Right atrium auricular region (tissue), 2 donors: Measurements from ENCODE around the gene CRB1. TPM values are rescaled to one million over a fixed set of nuclear protein-coding genes. Genes with fewer than 3 reads are reported as not detected.

Experiments used
- DNase-seq: peaks from one replicate; pipeline ENCODE4 v3.0.0-alpha.2; 2019; ENCODE audit warnings: low spot score
- H3K27ac ChIP-seq, 2 donors: fragments of 200-600 bp; sonication (generic); 1 replicate in 1 of 2; 2 replicates in 1 of 2; pipeline ENCODE4 v1.5.1; 2016 to 2019
- H3K27me3 ChIP-seq, 2 donors: fragments of 200-600 bp; sonication (generic); one replicate each; pipeline versions ENCODE4 v1.5.1 to v1.6.0; 2017 to 2019
- H3K36me3 ChIP-seq: fragments of 200-600 bp; sonication (generic); one replicate; pipeline ENCODE4 v1.5.1; 2016
- H3K4me1 ChIP-seq, 2 donors: fragments of 200-600 bp; sonication (generic); one replicate each; pipeline versions ENCODE4 v1.5.1 to v1.6.0; 2017 to 2019
- H3K4me3 ChIP-seq, 2 donors: fragments of 200-600 bp; sonication (generic); 1 replicate in 1 of 2; 2 replicates in 1 of 2; pipeline ENCODE4 v1.5.1; 2017 to 2019; ENCODE audit warnings: mild to moderate bottlenecking in 1 of 2, moderate library complexity in 1 of 2
- H3K9me3 ChIP-seq, 2 donors: fragments of 200-600 bp; sonication (generic); one replicate each; pipeline ENCODE4 v1.5.1; 2019
- total RNA-seq, 2 donors: library from RNA; depleted of rRNA; stranded (reverse); fragments of >200 nt; gene quantifications; one replicate each; pipeline ENCODE4 v1.1.0, GENCODE V29; 2016
- TF ChIP-seq, protein P1 (sequence below), 2 donors: fragments of 200-600 bp; sonication (generic); IDR thresholded peaks; one replicate each; pipeline ENCODE4 v1.5.1; 2019; ENCODE audit warnings: antibody characterized with exemption in 2 of 2

CRB1 gene
- total RNA-seq, 2 donors from 2014 or later, result 0.11 to 0.75 TPM

- H3K4me1 ChIP-seq, result no peaks in the 10 kb centered on the region
Observed at GRCh38 chr1:197422993-197423392, 154.9 kb downstream of the CRB1 start.

DNA sequence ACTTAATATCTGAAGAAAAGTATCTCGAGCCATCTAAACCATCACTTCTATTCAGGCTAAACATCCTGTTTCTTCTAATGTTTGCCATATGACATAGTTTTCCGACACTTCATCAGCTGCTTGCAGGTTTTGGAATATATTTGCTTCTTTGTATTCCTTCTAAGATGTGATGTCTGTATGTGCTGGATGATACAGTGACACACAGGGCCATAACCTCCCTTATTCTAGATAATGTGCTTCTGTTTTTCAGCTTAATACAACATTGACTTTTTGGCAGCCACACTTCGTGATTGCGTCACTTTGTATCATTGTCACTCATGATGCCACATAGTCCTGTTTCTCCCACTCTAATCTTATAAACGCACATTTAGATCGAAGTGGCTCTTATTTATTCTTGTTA, 156.3 kb downstream of the CRB1 start:
- DNase-seq, result no peak
- no peaks in the 10 kb centered on the region for H3K36me3 ChIP-seq
- H3K4me3 ChIP-seq, result no peak overlapping the region
- H3K4me1 ChIP-seq, result no peaks in the 10 kb centered on the region
- no peak overlapping the region for H3K27ac ChIP-seq
- no peaks in the 10 kb centered on the region for H3K27me3 ChIP-seq
- H3K9me3 ChIP-seq, result no peaks in the 10 kb centered on the region
- TF ChIP-seq, protein P1, sequence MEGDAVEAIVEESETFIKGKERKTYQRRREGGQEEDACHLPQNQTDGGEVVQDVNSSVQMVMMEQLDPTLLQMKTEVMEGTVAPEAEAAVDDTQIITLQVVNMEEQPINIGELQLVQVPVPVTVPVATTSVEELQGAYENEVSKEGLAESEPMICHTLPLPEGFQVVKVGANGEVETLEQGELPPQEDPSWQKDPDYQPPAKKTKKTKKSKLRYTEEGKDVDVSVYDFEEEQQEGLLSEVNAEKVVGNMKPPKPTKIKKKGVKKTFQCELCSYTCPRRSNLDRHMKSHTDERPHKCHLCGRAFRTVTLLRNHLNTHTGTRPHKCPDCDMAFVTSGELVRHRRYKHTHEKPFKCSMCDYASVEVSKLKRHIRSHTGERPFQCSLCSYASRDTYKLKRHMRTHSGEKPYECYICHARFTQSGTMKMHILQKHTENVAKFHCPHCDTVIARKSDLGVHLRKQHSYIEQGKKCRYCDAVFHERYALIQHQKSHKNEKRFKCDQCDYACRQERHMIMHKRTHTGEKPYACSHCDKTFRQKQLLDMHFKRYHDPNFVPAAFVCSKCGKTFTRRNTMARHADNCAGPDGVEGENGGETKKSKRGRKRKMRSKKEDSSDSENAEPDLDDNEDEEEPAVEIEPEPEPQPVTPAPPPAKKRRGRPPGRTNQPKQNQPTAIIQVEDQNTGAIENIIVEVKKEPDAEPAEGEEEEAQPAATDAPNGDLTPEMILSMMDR (IDR thresholded peaks at IDR 0.05), result no peak

More at GRCh38 chr1:197422993-197423392, 154.9 kb downstream of the CRB1 start:
- Histone ChIP-seq H3K27me3 (no peaks in the 10 kb centered on the region), H3K4me3 (no peak overlapping the region), H3K36me3 (no peaks in the 10 kb centered on the region), H3K27ac (no peak overlapping the region), H3K9me3 (no peaks in the 10 kb centered on the region)
- TF ChIP-seq, protein P1 (IDR thresholded peaks at IDR 0.05), result no peak
- no peak for DNase-seq

DNA sequence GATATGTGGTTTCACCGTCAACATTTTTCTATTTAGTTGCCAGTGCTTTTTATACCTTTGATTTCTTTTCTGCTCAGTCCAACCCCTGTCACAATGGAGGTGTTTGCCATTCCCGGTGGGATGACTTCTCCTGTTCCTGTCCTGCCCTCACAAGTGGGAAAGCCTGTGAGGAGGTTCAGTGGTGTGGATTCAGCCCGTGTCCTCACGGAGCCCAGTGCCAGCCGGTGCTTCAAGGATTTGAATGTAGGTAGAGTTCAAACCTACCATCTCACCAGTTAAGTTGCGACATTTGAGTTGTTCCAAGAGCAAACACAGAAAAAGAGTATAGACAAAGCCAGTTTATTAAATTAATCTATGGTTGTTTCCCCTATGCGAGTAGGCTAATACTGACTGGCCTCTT, 161.3 kb downstream of the CRB1 start:
- H3K4me3 ChIP-seq, result no peak overlapping the region
- H3K9me3 ChIP-seq, result no peaks in the 10 kb centered on the region
- H3K27ac ChIP-seq, result no peak overlapping the region
- H3K4me1 ChIP-seq, result no peaks in the 10 kb centered on the region
- TF ChIP-seq, protein P1 (IDR thresholded peaks at IDR 0.05), result no peak
- no peak for DNase-seq
- H3K27me3 ChIP-seq, result no peaks in the 10 kb centered on the region
- H3K36me3 ChIP-seq, result no peaks in the 10 kb centered on the region

- TF ChIP-seq, protein P1 (IDR thresholded peaks at IDR 0.05), result no peak
- Histone ChIP-seq H3K4me3 (no peak overlapping the region), H3K27ac (no peak overlapping the region), H3K9me3 (no peaks in the 10 kb centered on the region), H3K27me3 (no peaks in the 10 kb centered on the region), H3K36me3 (no peaks in the 10 kb centered on the region), H3K4me1 (no peaks in the 10 kb centered on the region)
- DNase-seq, result no peak
Observed at GRCh38 chr1:197435224-197435623, 167.2 kb downstream of the CRB1 start.

DNA sequence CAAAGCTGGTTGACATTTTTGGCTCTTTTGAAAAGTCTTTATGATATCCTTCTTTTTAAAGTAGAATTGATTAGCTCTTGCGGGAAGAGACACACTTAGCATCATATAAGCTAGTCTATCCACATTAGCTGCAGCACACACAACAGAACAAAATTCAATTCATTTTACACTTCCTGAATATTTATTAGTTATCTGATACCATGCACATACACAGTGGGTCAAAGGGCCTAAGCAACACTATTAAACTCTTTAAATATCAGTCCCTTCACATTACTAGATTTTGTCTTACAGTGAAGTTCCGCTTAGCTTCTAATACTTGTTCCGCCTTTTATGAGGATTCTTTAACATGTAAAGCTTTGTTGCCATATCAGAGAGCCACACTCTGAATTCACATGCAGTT, 169.5 kb downstream of the CRB1 start:
- Histone ChIP-seq H3K4me1 (no peaks in the 10 kb centered on the region), H3K36me3 (no peaks in the 10 kb centered on the region), H3K9me3 (no peaks in the 10 kb centered on the region), H3K27ac (no peak overlapping the region), H3K4me3 (no peak overlapping the region), H3K27me3 (no peaks in the 10 kb centered on the region)
- TF ChIP-seq, protein P1 (IDR thresholded peaks at IDR 0.05), result no peak
- DNase-seq, result no peak

- Histone ChIP-seq H3K27me3 (no peaks in the 10 kb centered on the region), H3K9me3 (no peaks in the 10 kb centered on the region), H3K27ac (no peak overlapping the region), H3K4me1 (no peaks in the 10 kb centered on the region), H3K36me3 (no peaks in the 10 kb centered on the region), H3K4me3 (no peak overlapping the region)
- DNase-seq, result no peak
- TF ChIP-seq, protein P1 (IDR thresholded peaks at IDR 0.05), result no peak
Observed at GRCh38 chr1:197438010-197438790, 170.1 kb downstream of the CRB1 start.
